Spleen (tissue), 7 donors: Measurements from ENCODE around the gene FHIP1A.

Experiments
- CTCF ChIP-seq, 11 experiments: fragments of 200-600 bp in 7 of 11; fragments of 450-650 bp in 4 of 11; sonication (generic) in 4 of 11; IDR thresholded peaks in 8 of 11; conservative IDR thresholded peaks in 3 of 11; 1 replicate in 7 of 11; 2 replicates in 4 of 11; pipeline versions ENCODE4 v1.4.0 to v1.8.0; 2016 to 2021; ENCODE audit warnings: antibody characterized with exemption in 11 of 11, inconsistent platforms in 4 of 11, mild to moderate bottlenecking in 1 of 11
- POLR2A ChIP-seq, 3 donors: fragments of 450-650 bp; IDR thresholded peaks; one replicate each; pipeline ENCODE4 v1.5.1; 2017; ENCODE audit warnings: antibody characterized with exemption in 3 of 3, mild to moderate bottlenecking in 1 of 3
- donor health status: DM: no; HTN: no; CAD: no; lungs with moderate emphysema.
- donor health status: DM: no; HTN: no; CAD: no.
- donor health status: DM: no; HTN: no; CAD: no.

- TF ChIP-seq POLR2A (IDR thresholded peaks at IDR 0.05) (no peak), CTCF (IDR thresholded peaks at IDR 0.05 in 8 of 11, conservative IDR thresholded peaks at IDR 0.05 in 3 of 11) (peak in 1 of 11 experiments; percentile 11)
Measured at GRCh38 chr4:151408380-151408629, 671 bp upstream of the FHIP1A start.
